ENCODE results near the gene TAL2.
A peak's percentile ranks its signal among the peaks of the same experiment; 100 is the strongest.
"Not testable (repeated sequence)": the region's sequence is repeated elsewhere in the genome, so short reads cannot be mapped to it uniquely, and the experiment has no call there.

The TAL2 gene

DNA sequence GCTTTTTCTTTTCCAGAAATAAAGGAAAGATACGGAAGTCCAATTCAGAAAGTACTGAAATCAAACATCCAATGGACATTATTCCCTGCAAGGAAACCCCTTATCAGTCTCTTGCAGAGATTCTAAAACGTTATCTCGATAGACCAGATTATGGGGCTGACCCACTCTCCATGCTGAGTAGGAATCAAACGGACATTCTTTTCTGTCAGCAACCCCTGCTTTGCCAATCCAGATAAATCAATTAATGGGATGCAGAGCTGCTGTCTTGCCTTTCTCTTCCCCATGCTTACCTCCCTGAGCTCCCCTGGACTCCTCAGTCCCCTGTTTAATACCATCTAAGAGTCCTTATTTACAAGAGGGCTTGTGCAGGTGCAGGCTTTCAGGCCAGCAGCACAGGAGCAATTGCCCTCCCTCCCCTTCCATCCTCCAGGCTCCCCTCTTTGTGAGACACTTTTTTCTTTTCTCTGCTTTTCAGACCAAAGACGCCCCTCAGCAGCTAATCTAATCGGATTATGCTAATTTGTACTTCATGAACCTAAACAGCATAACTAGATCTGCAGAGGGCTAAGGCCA, 14.2 kb downstream of the TAL2 start:
- no peak for DNase-seq (ENCODE audit: low spot score)

- DNase-seq (ENCODE audit: low spot score) = no peak
Observed at GRCh38 chr9:105678163-105678562, 15.9 kb downstream of the TAL2 start.

DNA sequence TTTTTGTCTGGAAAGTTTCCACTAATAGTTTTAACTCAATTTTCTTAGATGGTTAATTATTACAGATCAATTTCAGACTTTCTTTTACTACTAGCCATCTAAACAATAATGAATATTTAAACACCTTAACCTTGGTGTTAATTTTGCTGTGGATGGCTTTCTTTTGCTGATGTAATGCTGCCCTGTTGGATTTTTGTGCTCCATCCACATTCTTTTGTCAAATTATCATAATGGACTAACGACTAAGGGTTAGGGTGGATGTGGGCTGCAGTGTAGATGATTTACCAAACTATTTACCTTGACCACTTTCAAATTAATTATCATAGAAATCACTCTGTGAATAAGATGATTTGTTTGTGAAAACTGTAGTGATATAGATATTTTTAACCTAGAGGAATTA, 16.5 kb downstream of the TAL2 start:
- DNase-seq (ENCODE audit: low spot score) = no peak

- no peak for DNase-seq (ENCODE audit: low spot score)
Observed at GRCh38 chr9:105679257-105680022, 17.2 kb downstream of the TAL2 start.

GRCh38 chr9:105681313-105681712, 19.1 kb downstream of the TAL2 start:
- DNase-seq (ENCODE audit: low spot score) = no peak

DNA sequence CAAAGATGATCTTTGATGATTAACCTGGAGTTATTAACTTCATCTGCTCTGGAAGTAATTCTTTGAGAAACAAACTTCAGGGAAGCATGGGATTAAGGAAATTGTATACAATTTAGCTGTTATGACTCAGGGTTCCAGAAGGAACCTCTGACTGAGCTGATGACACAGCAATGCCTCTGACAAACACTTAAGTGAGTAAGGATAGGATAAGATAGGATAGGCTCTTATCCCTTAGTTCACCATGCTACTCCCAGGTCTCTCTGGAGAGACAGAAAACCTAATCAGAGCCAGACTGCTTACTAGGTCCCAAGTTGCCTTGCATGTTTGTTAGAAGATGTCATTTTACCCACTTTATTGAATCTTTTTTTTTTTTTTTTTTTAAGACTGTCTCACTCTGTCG, 19.5 kb downstream of the TAL2 start:
- DNase-seq (ENCODE audit: low spot score) = peak; percentile 41

GRCh38 chr9:105683688-105684275, 21.5 kb downstream of the TAL2 start:
- DNase-seq (ENCODE audit: low spot score) = no peak

- no peak for DNase-seq (ENCODE audit: low spot score)
Observed at GRCh38 chr9:105686936-105687335, 24.7 kb downstream of the TAL2 start.

DNA sequence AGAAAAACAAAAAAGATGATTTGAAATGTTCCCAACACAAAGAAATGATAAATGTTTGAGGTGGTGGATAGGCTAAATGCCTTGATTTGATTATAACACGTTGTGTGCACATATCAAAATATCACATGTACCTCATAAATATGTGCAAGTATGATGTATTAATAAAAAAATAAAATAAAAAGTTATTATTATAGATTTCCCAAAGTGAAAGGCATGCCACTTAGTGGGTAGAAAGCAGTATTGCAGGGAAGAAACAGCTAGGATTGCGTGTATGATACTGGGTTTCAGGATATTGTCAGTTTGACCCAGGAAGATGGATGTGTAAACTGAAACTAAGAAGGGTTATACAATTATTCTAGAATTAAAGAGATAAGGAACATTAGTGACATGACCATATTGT, 28.5 kb downstream of the TAL2 start:
- DNase-seq (ENCODE audit: low spot score) = peak; percentile 52

DNA sequence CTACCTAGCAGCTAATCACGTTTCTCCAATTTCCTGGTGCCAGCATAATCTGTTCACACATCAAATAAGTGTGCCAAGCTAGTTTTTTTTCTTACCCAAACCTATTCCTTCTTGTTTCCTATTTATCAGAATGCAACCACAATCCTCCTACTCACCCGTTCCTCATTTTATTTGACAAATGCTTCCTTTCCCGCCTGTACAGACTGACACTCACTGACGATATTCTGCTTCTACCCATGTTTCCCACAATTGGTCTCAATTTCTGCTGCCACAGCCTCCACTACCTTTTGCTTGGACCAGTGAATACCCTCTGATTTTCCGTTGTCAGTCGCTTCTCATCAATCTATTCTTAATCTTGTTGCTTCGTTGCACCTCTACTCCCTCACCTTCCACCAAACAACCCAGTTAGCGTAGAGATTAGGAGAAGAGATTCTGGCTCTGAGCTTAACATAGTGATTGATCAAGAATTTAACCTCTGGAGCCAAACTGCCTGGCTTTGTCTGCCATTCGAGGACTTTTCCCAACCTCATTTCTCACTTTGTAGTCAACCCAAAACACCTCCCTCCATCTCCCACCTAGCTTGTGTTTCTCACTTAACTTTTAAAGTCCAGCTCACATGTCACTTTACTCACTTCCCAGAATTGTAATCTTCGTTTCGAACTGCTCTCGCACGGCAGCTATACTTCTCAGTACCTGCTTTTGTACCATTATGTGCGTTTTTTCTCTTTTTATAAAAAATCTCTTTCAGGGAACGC, 31.4 kb downstream of the TAL2 start:
- no peak for DNase-seq (ENCODE audit: low spot score)

DNA sequence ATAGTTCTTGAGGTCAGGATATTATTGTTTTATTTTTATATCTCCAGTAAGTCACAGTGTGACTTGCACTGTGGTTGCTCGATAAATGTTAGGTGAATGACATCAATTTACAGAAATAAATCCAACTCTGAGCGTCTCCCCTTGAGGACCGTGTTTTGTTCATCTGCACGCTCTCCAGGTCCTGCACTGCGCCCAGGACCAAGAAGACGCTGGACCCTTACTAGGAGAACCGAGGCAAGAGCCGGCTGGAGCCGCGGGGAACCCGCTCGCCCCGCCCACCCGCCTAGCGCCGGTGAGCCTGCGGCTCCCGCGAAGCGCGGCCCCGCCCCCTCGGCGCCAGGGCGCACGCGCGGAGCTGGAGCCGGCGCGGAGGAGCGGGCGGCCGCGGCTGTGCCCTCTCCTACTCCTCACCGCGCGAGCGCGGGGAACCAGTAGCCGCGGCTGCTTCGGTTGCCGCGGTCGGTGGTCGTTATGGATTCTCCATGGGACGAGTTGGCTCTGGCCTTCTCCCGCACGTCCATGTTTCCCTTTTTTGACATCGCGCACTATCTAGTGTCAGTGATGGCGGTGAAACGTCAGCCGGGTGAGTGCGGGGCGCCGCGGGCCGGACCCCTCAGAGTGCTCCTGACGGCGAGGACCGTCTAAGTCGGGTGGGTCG, 32.1 kb downstream of the TAL2 start, which contains the start of gene TMEM38B:
TSS of gene TMEM38B (plus strand) at position 352 of the 658 bp plus-strand sequence. CDS start at position 472, 120 bp downstream.
- peak; percentile 99 for DNase-seq (ENCODE audit: low spot score)

DNA sequence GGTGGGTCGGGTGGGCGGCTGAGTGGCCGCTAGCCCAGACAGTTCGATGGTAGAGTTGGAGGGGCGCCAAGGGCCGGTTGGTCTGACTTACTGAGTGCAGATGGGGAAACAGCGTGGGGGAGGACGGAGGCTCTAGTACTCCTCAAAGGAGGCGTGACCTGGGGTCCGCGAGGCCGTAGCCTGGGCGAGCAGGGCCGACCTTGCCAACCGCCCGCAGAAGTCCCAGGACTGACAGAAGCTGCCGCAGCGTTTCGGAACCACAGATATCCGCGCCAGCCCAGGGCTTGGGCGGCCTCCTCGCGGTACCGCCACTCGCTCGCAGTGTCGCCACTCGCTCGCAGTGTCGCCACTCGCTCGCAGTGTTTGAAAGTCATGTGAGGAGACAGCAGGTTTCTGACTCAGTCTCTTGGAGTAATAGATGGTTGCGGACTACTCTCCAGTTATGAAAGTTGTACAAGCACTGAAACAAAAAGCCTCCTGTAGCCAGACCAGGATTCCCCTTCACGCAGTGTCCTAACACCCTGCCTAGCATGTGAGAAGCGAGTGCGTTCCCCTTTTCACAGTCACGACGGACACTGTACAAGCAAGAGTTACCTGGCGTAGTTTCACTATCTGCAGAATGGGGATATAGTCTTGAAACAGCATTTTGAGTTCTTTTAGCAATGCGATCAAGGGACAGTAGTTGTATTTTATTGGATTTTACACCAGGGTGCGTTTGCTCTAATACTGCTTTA, 32.8 kb downstream of the TAL2 start:
- peak; percentile 70 for DNase-seq (ENCODE audit: low spot score)

GRCh38 chr9:105696219-105696793, 34.0 kb downstream of the TAL2 start:
- DNase-seq (ENCODE audit: low spot score) = no peak

- no peak for DNase-seq (ENCODE audit: low spot score)
Observed at GRCh38 chr9:105697871-105698270, 35.6 kb downstream of the TAL2 start.

DNA sequence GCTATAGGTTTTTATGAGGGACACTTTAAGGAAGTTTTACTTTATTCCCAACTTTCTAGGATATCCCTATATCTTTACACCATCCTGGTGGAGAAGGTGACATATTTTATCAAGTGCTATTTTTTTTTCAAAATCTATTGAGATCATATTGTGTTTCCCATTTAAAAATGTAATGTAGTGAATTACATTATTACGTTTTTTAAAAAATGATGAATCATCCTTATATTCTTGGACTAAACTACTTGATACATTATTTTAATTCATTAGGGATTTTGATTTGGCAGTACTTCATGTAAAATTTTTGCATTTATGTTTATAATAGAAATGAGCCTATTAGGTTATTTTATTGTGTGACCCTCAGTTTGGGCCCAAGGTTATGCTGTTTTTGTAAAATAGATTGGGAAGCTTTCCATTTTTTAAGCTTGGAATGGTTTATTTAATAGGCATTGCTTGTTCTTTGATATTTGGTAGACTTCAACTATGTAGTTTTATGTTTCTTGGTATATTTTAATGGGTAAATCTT, 36.2 kb downstream of the TAL2 start:
- no peak for DNase-seq (ENCODE audit: low spot score)

DNA sequence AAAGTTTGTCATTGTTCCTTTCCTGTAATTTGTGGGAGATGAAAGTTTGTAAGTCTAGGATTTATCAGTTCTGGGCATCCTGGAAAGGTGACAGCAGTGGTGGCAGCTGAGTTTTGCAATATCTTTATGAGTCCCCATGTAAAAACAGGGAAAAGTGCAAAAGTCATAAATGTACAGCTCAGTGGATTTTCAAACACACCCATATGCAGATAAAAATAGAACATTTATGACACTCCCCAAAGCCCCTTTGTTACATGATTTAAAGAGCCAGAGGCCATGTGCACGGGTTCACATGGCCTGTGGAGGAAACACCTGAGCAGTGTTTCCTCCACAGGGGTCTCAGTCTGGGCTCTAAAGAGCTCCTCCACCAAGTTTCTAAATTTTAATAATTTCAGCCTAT, 38.4 kb downstream of the TAL2 start:
- no peak for DNase-seq (ENCODE audit: low spot score)

DNA sequence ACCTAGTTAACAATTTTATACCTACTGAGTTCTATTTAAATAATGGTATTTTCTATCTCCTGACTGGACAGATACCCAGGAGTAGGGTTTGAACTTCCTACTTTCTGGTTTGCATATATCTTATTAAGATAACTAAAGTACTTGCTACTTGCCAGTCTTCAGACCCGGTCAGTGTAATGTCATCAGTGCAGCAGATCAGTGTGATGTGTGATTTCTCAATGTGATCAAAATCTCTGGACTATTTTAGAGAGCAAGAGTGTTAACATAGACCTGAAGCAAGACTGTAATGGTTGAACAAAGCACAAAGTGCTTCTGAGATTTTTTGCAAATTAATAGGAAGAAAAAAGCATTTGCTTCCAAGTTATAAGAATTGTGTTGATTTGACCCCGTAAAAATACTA, 38.9 kb downstream of the TAL2 start:
- no peak for DNase-seq (ENCODE audit: low spot score)

- no peak for DNase-seq (ENCODE audit: low spot score)
Observed at GRCh38 chr9:105702207-105702606, 40.0 kb downstream of the TAL2 start.

DNA sequence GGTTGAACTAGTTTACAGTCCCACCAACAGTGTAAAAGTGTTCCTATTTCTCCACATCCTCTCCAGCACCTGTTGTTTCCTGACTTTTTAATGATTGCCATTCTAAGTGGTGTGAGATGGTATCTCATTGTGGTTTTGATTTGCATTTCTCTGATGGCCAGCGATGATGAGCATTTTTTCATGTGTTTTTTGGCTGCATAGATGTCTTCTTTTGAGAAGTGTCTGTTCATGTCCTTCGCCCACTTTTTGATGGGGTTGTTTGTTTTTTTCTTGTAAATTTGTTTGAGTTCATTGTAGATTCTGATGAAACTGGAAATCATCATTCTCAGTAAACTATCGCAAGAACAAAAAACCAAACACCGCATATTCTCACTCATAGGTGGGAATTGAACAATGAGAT, 41.4 kb downstream of the TAL2 start:
- not testable (repeated sequence) for DNase-seq (ENCODE audit: low spot score)

DNA sequence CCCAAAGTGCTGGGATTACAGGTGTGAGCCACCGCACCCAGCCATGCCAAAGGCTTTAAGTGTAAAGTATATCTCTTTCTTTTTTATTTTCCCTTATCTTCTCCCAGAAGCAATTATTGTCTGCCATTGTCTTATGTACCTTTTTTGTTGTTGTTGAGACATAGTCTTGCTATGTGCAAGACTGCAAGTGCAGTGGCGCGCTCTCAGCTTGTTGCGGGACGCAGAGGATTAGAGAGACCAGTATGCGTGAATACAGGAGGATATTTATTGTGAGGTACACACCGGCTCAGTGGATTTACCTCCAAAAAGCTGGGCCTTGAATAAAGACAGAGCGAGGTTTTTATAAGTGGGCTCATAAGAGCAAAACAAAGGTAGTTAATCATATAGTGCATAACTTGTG, 43.9 kb downstream of the TAL2 start:
- DNase-seq (ENCODE audit: low spot score) = no peak

- DNase-seq (ENCODE audit: low spot score) = no peak
Observed at GRCh38 chr9:105708405-105708804, 46.1 kb downstream of the TAL2 start.

All from AG20443 (cell line).